Immature natural killer cell (primary cell): ENCODE results near the gene KIF4A. TPM values are rescaled to one million over a fixed set of nuclear protein-coding genes. Genes with fewer than 3 reads are reported as not detected.
A peak's percentile ranks its signal among the peaks of the same experiment; 100 is the strongest.

ENCODE experiments used
- DNase-seq, 3 donors: peaks; one replicate each; pipeline ENCODE4 v3.0.0; 2022; ENCODE audit warnings: mixed read lengths in 1 of 3
- H3K27ac Mint-ChIP-seq, 6 donors: one replicate each; pipeline ENCODE4 v1.8.0; 2020; ENCODE audit warnings: mixed read lengths in 6 of 6, mild to moderate bottlenecking in 5 of 6, inconsistent platforms in 4 of 6, moderate library complexity in 3 of 6
- H3K27me3 Mint-ChIP-seq, 3 donors: one replicate each; pipeline ENCODE4 v1.8.0; 2020 to 2021; ENCODE audit warnings: low read depth in 3 of 3, mild to moderate bottlenecking in 3 of 3, mixed read lengths in 3 of 3, moderate library complexity in 3 of 3, inconsistent platforms in 1 of 3
- H3K36me3 Mint-ChIP-seq, 3 donors: one replicate each; pipeline ENCODE4 v1.8.0; 2020; ENCODE audit warnings: mixed read lengths in 3 of 3, inconsistent platforms in 2 of 3, mild to moderate bottlenecking in 2 of 3
- H3K4me1 Mint-ChIP-seq, 2 donors: one replicate each; pipeline ENCODE4 v1.8.0; 2020; ENCODE audit warnings: inconsistent platforms in 2 of 2, mild to moderate bottlenecking in 2 of 2, mixed read lengths in 2 of 2, moderate library complexity in 1 of 2
- H3K4me3 Mint-ChIP-seq, 5 donors: one replicate each; pipeline ENCODE4 v1.8.0; 2020; ENCODE audit warnings: mild to moderate bottlenecking in 5 of 5, mixed read lengths in 5 of 5, inconsistent platforms in 3 of 5, moderate library complexity in 3 of 5
- H3K9me3 Mint-ChIP-seq, 6 donors: one replicate each; pipeline ENCODE4 v1.8.0; 2020; ENCODE audit warnings: mild to moderate bottlenecking in 6 of 6, mixed read lengths in 6 of 6, inconsistent platforms in 4 of 6, moderate library complexity in 3 of 6
- polyA plus RNA-seq, 3 donors: library from polyadenylated mRNA; unstranded; fragments of 300-500 nt; fragmentation: Illumina TruSeq; gene quantifications; one replicate each; pipeline ENCODE4 v1.2.3, GENCODE V29; 2021

KIF4A gene
- polyA plus RNA-seq, 3 donors from 2014 or later, result 1.0 TPM; not detected in 2

DNA sequence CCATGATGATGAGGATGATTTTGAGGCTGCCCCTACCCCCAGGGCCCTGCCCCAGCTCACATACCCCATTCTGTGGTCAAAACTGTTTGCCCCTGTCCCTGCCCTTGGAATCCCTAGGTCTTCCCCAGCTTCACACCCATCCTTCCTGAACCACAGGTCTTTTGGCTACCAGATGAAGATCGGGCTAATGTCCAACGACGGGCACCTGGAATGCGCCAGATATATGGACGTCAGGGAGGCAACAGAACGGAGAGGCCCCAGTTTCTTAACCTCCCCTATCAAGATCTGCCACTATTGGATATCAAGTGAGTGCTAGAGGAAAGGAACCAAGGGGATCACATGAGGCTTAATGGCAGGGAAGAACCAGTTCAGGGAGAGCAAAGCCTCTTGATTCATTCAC lies 139.9 kb downstream of the KIF4A start:
- Mint-ChIP-seq H3K36me3 (no peaks in the 10 kb centered on the region), H3K4me3 (no peak overlapping the region), H3K4me1 (peaks cover 12 to 14% of the 10 kb centered on the region in 2 donors), H3K27ac (no peak overlapping the region), H3K27me3 (peaks cover 0 to 7% (median under 1%) of the 10 kb centered on the region in 3 donors), H3K9me3 (peaks cover 0 to 1% (median 0%) of the 10 kb centered on the region in 6 donors)
- no peak for DNase-seq

DNA sequence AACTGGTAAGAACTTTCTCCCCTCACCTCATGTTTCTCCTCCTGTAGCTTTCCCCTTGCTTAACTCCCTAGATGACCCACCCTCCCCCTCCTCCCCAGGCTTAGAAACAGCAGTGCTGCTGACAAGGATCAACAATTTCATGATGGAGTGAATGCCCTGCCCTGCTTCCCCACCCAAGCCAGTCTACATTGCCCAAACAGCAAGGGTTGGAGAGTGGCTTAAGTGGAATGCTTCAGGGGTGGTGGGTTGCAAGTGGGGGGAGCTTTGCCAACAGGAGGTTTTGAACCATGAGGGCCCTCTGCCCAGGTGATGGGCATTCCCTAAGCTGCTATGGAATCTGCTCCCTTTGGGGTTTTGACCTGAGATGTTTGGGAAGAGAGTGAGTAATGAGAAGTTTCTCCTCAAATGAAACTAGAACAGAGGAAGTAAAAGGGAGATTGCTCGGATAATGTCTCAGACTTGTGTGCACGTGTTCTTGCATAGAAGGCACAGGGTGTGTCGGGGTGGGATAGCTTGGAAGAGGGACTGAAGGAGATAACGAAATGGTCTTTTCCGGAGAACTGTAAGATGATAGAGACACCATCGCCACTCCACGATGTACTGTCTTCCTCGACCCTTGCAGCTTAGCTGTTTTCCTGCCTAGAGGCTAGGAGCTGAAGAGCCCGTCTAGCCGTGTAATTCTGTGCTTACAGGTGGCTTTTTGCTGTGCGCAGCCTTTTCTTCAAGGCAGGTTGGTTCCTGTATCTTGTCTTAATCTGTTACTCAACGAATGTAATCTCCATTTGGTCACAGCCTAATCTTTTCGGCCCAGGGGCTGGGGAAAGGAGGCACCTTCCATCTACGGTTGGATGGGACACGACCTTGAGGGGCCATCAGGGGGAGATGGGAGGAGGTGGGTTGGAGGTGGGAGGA lies 143.3 kb downstream of the KIF4A start:
- Mint-ChIP-seq H3K36me3 (no peaks in the 10 kb centered on the region), H3K4me3 (peak overlapping the region; percentile 87 to 94 (median 91)), H3K4me1 (peaks cover 18 to 22% of the 10 kb centered on the region in 2 donors), H3K27ac (peak overlapping the region; percentile 38 to 91 (median 88)), H3K27me3 (peaks cover 0 to 9% (median 8%) of the 10 kb centered on the region in 3 donors), H3K9me3 (peaks cover 0 to 3% (median 0%) of the 10 kb centered on the region in 6 donors)
- no peak for DNase-seq

DNA sequence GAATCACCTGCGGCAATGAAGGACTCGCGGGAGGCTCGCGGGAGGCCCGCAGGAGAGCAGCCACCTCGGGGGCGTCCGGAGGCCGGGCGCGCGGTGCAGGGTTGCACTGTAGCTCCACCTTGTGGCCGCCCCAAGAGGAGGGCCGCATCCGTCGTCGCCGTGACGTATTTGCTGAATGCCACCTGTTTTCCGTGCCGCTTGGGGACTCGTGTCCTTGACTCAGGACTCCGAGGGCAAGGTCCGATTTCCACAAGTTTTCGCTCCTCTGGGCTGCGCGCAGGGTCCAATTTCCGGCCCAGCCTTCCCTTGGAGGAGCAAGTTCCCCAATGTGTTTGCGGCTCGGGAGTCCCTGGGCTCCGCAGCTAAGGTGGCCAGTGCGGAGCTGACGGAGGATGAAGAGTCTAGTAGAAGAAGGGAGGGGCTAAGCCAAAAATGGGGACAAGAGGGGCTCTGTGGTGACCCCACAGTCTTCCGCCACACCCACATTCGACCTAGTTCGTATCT lies 144.0 kb downstream of the KIF4A start:
- peak; percentile 71 to 79 (median 75) for DNase-seq
- Mint-ChIP-seq H3K9me3 (peaks cover 0 to 3% (median 0%) of the 10 kb centered on the region in 6 donors), H3K36me3 (no peaks in the 10 kb centered on the region), H3K27ac (peak overlapping the region; percentile 86 to 91 (median 88)), H3K4me1 (peaks cover 25 to 29% of the 10 kb centered on the region in 2 donors), H3K4me3 (peak overlapping the region; percentile 87 to 94 (median 91)), H3K27me3 (peaks cover 1 to 13% (median 13%) of the 10 kb centered on the region in 3 donors)

DNA sequence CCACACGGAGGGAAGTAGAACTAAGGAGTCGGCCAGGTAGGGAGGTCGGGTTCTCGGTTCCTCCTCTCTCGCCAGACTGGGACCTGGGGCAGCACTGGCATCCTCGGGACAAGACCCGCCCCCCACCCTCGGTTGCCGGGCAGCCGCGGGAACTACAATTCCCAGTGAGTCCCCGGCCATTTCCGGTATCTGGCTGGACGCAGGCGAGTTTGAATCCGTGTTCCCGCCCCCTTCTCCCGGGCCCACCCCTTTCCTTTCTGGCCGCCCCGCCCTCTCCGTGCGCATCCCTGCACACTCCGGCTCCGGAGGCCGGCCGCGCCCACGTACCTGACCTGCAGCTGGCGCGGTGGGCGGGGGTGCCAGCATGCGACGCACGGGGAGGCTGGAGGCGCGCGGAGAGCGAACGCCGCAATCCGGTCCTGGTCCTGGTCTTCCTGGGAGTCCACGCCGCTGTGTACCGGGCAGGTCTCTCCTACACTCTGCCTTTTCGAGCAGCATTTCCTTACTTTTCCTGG lies 144.5 kb downstream of the KIF4A start:
- Mint-ChIP-seq H3K4me3 (peak overlapping the region; percentile 87 to 94 (median 91)), H3K27ac (peak overlapping the region; percentile 86 to 91 (median 88)), H3K27me3 (peaks cover 6 to 17% (median 15%) of the 10 kb centered on the region in 3 donors), H3K9me3 (peaks cover 0 to 3% (median 0%) of the 10 kb centered on the region in 6 donors), H3K4me1 (peaks cover 31 to 34% of the 10 kb centered on the region in 2 donors), H3K36me3 (no peaks in the 10 kb centered on the region)
- DNase-seq, result peak; percentile 28 to 50 (median 46)

DNA sequence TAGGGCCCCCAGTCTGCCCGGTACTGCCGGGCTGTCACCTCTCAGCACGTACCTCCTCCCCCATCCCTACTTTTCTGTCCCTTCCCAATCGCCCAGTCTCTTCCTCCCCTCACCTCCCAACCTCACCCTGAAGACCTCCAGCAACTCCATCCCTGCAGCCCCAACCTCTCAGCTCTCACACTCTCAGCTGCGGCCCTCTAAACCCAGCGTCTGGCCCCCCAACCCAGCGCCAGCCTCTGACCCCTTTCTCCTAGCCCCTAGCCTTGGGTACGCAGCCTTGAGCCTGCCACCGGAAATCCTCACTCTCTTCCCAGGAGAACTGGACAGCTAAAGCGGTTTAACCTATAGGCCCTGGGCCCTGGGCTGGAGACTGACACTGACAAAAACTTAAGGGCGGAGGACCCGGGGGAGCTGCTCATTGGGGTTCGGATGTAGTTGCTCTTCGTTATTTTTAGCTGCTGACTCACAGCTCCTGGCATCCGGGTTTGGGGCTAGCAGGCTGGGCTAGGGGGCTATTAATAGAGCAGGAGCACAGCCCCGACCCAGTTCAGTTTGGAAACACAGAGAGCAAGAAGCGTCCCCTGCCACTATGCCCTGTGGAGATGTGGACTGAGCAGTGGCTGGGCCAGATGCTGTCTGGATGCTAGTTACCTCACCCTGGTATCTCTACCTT lies 145.1 kb downstream of the KIF4A start:
- DNase-seq, result peak in 1 of 3 donors; percentile 21
- peaks cover 32 to 36% of the 10 kb centered on the region in 2 donors for H3K4me1 Mint-ChIP-seq
- H3K9me3 Mint-ChIP-seq, result peaks cover 0 to 3% (median 0%) of the 10 kb centered on the region in 6 donors

DNA sequence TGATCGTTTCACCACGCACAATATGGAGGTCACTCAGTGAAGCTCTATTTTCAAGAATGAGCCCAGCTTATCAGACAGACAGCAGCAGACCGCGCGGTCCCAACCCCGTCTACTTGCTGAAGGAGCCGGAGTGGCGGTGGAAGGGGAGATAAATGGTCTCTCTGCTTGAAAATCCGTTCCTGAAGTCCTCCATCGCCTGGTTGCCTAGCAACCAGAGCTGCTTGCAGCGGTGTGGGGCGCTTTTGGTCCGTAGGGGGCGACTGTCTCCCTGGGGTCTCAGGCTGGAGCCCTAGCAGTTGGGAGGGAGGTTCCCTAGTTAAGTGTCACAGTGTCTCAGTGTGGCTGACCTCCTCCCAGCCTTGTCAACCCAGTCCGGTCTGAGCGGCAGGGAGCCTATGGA lies 146.4 kb downstream of the KIF4A start:
- Mint-ChIP-seq H3K4me3 (peak overlapping the region in 1 of 5 donors; percentile 54), H3K9me3 (peaks cover 0 to 1% (median 0%) of the 10 kb centered on the region in 6 donors), H3K4me1 (peaks cover 32 to 36% of the 10 kb centered on the region in 2 donors), H3K27me3 (peaks cover 9 to 26% (median 19%) of the 10 kb centered on the region in 3 donors), H3K36me3 (no peaks in the 10 kb centered on the region), H3K27ac (peak overlapping the region in 1 of 6 donors; percentile 67)
- no peak for DNase-seq

More for the DNA sequence above, 145.1 kb downstream of the KIF4A start:
- peak overlapping the region; percentile 51 to 81 (median 66) for H3K27ac Mint-ChIP-seq
- peak overlapping the region; percentile 85 to 94 (median 91) for H3K4me3 Mint-ChIP-seq
- H3K36me3 Mint-ChIP-seq, result no peaks in the 10 kb centered on the region
- peaks cover 7 to 18% (median 15%) of the 10 kb centered on the region in 3 donors for H3K27me3 Mint-ChIP-seq

DNA sequence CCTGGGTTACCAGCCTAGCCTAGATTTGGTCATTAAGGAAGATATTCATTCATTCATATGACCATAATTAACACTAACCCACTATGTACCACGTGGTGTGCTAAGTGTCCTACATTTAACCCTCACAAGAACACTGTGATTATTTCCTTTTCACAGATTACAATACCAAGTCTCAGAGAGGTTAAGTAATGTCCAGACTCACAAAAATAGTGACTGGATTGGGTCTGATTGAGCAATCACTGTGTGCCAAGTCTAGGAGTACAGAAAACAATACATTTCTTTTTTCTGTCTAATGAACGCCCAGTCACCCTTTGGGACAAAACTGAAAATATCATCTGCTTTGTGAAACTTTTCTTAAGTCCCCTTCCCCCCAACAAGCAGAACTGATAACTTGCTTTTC lies 147.1 kb downstream of the KIF4A start:
- Mint-ChIP-seq H3K27ac (no peak overlapping the region), H3K36me3 (no peaks in the 10 kb centered on the region), H3K27me3 (peaks cover 9 to 26% (median 19%) of the 10 kb centered on the region in 3 donors), H3K9me3 (peaks cover 0 to 1% (median 0%) of the 10 kb centered on the region in 6 donors), H3K4me3 (no peak overlapping the region), H3K4me1 (peaks cover 32 to 36% of the 10 kb centered on the region in 2 donors)
- no peak for DNase-seq

DNA sequence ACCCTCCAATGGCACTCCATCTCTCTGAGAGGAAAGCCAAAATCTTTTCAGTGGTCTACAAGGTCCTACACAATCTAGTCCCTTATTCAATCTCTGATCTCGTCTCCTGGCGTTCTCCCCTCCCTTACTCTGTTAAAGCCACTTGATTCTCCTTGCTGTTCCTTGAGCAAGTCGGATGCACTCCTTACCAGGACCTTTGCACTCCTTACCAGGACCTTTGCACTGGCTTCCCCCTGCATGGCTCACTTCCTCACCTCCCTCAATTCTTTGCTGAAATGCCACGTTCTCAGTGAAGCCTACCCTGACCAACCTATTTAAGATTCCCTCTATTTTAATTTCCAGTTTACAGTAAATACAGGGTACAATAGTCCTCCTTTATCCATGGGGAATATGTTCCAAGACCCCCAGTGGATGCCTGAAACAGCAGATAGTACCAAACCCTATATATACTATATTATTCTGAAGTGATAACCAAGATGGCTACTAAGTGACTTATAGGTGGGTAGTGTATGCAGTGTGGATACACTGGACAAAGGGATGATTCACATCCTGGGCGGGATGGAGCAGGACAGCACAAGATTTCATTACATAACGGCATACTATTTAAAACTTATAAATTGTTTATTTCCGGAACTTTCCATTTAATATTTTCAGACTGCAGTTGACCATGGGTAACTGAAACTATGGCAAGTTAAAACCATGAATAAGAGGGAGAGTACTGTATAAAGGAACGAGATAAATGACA lies 148.2 kb downstream of the KIF4A start:
- no peak for DNase-seq
- Mint-ChIP-seq H3K27ac (peak overlapping the region in 2 of 6 donors; percentile 0 to 63), H3K27me3 (peaks cover 11 to 26% (median 23%) of the 10 kb centered on the region in 3 donors), H3K4me1 (peaks cover 29 to 34% of the 10 kb centered on the region in 2 donors), H3K4me3 (peak overlapping the region in 1 of 5 donors; percentile 44), H3K36me3 (no peaks in the 10 kb centered on the region), H3K9me3 (peaks cover 0 to 1% (median 0%) of the 10 kb centered on the region in 6 donors)

DNA sequence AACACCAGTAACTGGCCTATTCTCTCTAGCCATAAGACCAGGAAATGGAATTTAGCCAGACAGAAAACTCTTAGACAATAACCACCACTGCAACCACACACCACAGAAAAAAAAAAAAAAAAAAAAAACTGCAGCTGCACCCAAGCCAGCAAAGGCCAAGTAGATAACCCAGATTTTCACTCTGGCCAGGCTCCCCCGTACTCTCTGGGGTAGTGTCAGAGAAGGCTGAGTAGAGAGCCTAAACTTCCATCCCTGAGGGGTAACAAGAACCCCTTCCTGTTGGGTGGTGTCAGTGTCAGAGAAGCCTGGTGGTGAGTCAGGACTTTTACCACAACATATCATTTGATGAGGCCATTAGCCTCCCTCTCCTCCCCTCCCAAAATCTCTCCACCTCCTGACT lies 149.1 kb downstream of the KIF4A start:
- Mint-ChIP-seq H3K27ac (peak overlapping the region in 3 of 6 donors; percentile 57 to 69 (median 63)), H3K27me3 (peaks cover 15 to 30% (median 26%) of the 10 kb centered on the region in 3 donors), H3K36me3 (no peaks in the 10 kb centered on the region), H3K4me1 (peaks cover 20 to 25% of the 10 kb centered on the region in 2 donors), H3K4me3 (peak overlapping the region in 4 of 5 donors; percentile 15 to 51 (median 44)), H3K9me3 (peaks cover 0 to 1% (median 0%) of the 10 kb centered on the region in 6 donors)
- DNase-seq, result peak; percentile 25 to 27 (median 25)

DNA sequence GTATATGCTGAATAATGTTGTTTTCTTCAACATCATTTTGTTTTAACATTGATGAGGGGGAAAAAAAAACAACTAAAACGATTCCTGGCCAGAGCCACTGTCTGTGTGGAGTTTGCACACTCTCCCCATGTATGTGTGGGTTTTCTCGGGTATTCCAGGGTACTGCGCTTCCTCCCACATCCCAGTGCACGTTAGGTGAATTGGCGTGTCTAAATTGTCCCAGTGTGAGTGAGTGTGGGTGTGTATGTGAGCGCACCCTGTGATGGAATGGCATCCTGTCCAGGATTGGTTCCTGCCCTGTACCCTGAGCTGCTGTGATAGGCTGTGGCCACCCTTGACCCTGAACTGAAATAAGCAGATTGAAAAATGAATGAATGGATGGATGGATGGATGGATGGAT lies 152.3 kb downstream of the KIF4A start:
- Mint-ChIP-seq H3K27me3 (peaks cover 26 to 33% (median 27%) of the 10 kb centered on the region in 3 donors), H3K36me3 (no peaks in the 10 kb centered on the region), H3K4me1 (peaks cover 14 to 16% of the 10 kb centered on the region in 2 donors), H3K4me3 (no peak overlapping the region), H3K27ac (no peak overlapping the region), H3K9me3 (peaks cover 0 to 1% (median 0%) of the 10 kb centered on the region in 6 donors)
- DNase-seq, result no peak

DNA sequence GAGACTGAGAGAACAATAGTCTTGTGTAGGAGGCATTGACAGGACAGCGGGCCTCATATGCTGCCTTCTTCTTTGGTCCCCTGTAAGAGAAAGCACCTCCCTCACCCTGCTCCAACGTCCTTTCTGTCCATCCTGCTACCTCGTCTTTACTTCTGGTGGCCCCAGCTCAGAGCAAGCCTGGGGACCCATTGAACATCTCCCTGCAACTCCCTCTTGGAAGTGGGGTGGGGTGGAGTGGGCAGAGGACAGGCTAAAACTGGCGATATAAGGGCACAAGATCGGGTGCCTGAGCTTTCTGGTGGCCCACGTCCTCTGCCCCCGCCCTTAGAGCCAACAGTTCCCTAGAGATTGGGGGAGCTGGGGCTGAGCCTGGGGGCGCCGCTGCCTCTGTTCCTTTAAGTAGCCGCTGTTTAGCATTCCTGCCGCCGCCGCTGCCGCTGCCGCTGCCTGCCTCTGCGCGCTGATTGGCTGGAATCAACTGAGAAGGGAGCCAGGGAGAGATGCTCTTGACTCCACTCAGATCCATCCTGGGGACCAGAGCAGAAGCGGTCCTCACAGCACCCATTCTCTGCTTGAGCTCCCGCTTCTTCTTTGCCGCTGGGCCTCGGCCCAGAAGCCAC lies 154.5 kb downstream of the KIF4A start, which contains the start of gene DLG3:
DLG3 (plus strand) TSS at position 510 of the 620 bp plus-strand sequence. CDS start 367 bp downstream, outside the sequence.
- Mint-ChIP-seq H3K4me3 (peak within 1 kb of the TSS; percentile 54 to 77 (median 73)), H3K9me3 (no peaks in the 10 kb centered on the region), H3K27me3 (peaks cover 16 to 22% (median 19%) of the 10 kb centered on the region in 3 donors), H3K4me1 (peaks cover 1 to 2% of the 10 kb centered on the region in 2 donors), H3K36me3 (no peaks in the 10 kb centered on the region), H3K27ac (no peak within 1 kb of the TSS)
- DNase-seq, result no peak

DNA sequence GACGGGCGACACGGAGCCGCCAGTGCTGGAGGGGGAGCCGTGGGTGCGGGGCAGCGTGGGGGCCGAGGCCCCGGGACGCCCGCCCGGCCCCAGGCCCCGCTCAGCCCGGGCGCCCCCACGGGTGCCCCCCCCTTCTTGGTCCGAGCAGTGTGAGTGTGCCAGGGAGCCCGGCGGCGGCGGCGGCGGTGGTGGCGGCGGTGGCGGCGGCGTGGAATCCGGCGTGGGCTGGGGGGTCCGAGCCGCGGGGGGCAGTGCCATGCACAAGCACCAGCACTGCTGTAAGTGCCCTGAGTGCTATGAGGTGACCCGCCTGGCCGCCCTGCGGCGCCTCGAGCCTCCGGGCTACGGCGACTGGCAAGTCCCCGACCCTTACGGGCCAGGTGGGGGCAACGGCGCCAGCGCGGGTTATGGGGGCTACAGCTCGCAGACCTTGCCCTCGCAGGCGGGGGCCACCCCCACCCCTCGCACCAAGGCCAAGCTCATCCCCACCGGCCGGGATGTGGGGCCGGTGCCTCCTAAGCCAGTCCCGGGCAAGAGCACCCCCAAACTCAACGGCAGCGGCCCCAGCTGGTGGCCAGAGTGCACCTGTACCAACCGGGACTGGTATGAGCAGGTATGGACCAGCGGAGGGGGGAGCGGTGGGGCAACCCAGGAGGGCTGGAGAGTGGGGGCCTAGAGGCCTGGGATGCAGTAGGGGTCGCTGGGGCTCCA lies 155.2 kb downstream of the KIF4A start:
- no peaks in the 10 kb centered on the region for H3K36me3 Mint-ChIP-seq
- H3K9me3 Mint-ChIP-seq, result no peaks in the 10 kb centered on the region
- no peaks in the 10 kb centered on the region for H3K4me1 Mint-ChIP-seq
- H3K27ac Mint-ChIP-seq, result no peak overlapping the region
- peak overlapping the region in 4 of 5 donors; percentile 54 to 77 (median 72) for H3K4me3 Mint-ChIP-seq
- DNase-seq, result no peak
- peaks cover 16 to 20% (median 19%) of the 10 kb centered on the region in 3 donors for H3K27me3 Mint-ChIP-seq
